Sigmoid colon (tissue), 7 donors: ENCODE data around the gene ANO3. TPM values are rescaled to one million over a fixed set of nuclear protein-coding genes. Genes with fewer than 3 reads are reported as not detected.

Experiments used
- DNase-seq: peaks from one replicate; pipeline ENCODE4 v3.0.0-alpha.2; 2019
- H3K27ac ChIP-seq, 4 donors: fragments of 200-600 bp; sonication (generic); one replicate each; pipeline ENCODE4 v1.5.1; 2016 to 2019; ENCODE audit warnings: mild to moderate bottlenecking in 1 of 4
- H3K27me3 ChIP-seq, 3 donors: fragments of 200-600 bp; sonication (generic); one replicate each; pipeline ENCODE4 v1.5.1; 2019; ENCODE audit warnings: mild to moderate bottlenecking in 1 of 3
- H3K36me3 ChIP-seq, 4 donors: fragments of 200-600 bp; sonication (generic); one replicate each; pipeline ENCODE4 v1.5.1; 2016 to 2019
- H3K4me1 ChIP-seq, 4 donors: fragments of 200-600 bp; sonication (generic); one replicate each; pipeline ENCODE4 v1.5.1; 2017 to 2019
- H3K4me3 ChIP-seq, 4 donors: fragments of 200-600 bp; sonication (generic); one replicate each; pipeline ENCODE4 v1.5.1; 2017 to 2019; ENCODE audit warnings: mild to moderate bottlenecking in 2 of 4, moderate library complexity in 1 of 4
- H3K9me3 ChIP-seq, 4 donors: fragments of 200-600 bp in 3 of 4; sonication (generic) in 3 of 4; one replicate each; pipeline versions ENCODE4 v1.5.1 to v1.6.1; 2013 to 2019
- CTCF ChIP-seq, 4 experiments: fragments of 450-650 bp in 3 of 4; fragments of 200-600 bp in 1 of 4; IDR thresholded peaks; one replicate each; pipeline ENCODE4 v1.5.1; 2016 to 2019; ENCODE audit warnings: antibody characterized with exemption in 4 of 4, mild to moderate bottlenecking in 3 of 4, moderate library complexity in 2 of 4
- EP300 ChIP-seq, 4 donors: sonication (generic); formaldehyde crosslinking; IDR thresholded peaks; one replicate each; pipeline ENCODE4 v1.6.1; 2017; ENCODE audit warnings: antibody characterized with exemption in 4 of 4
- POLR2A ChIP-seq, 2 donors: fragments of 450-650 bp; IDR thresholded peaks; one replicate each; pipeline ENCODE4 v1.6.1; 2016; ENCODE audit warnings: antibody characterized with exemption in 2 of 2, mild to moderate bottlenecking in 2 of 2, moderate library complexity in 2 of 2
- POLR2AphosphoS5 ChIP-seq, 4 donors: sonication (generic); formaldehyde crosslinking; IDR thresholded peaks; one replicate each; pipeline ENCODE4 v1.6.1; 2017; ENCODE audit warnings: antibody characterized with exemption in 4 of 4
- WGBS, 2 donors: extraction: QIAGEN DNeasy Blood & Tissue Kit; methylation state at CpG; one replicate each; pipeline ENCODE4 v1.1.7; 2013; 5-methylcytosine and 5-hydroxymethylcytosine counted together
- intact Hi-C: fragments of 100-400 bp; cut with DNase I; formaldehyde crosslinking; loops from one replicate; pipeline ENCODE4 v1.15.1; 2023
- polyA plus RNA-seq, 3 donors: library from polyadenylated mRNA; stranded (reverse); fragments of 200-250 nt; gene quantifications; one replicate each; pipeline ENCODE4 v1.2.3, GENCODE V29; 2013
- total RNA-seq, 4 donors: library from RNA; depleted of rRNA; stranded (reverse); fragments of >200 nt; gene quantifications; one replicate each; pipeline ENCODE4 v1.1.0, GENCODE V29; 2016
- donor health status: healthy with polysubstance abuse.
- donor health status: Bipolar disorder and iron deficiency.
- donor health status: healthy.

The ANO3 gene
- total and polyA plus RNA-seq, 7 donors: 0.04 to 0.71 (median 0.33) TPM; not detected in 2

GRCh38 chr11:26329206-26329605 lies 2.7 kb upstream of the ANO3 start:
- Histone ChIP-seq H3K27me3 (peaks cover 0 to 3% (median 0%) of the 10 kb centered on the region in 3 donors), H3K36me3 (no peaks in the 10 kb centered on the region), H3K4me1 (peaks cover 0 to 12% (median 10%) of the 10 kb centered on the region in 4 donors), H3K27ac (no peak overlapping the region), H3K9me3 (no peaks in the 10 kb centered on the region), H3K4me3 (no peak overlapping the region)
- TF ChIP-seq POLR2A (IDR thresholded peaks at IDR 0.05): no peak
- no peak for TF ChIP-seq EP300 (IDR thresholded peaks at IDR 0.05)
- TF ChIP-seq POLR2AphosphoS5 (IDR thresholded peaks at IDR 0.05): no peak
- no peak for TF ChIP-seq CTCF (IDR thresholded peaks at IDR 0.05)
- 25 to 54% methylated on average over 2 of the region's 2 CpGs for WGBS, 2 donors
- DNase-seq: no peak
- intact Hi-C loops: no loop called here

- Histone ChIP-seq H3K4me3 (no peak overlapping the region), H3K4me1 (peaks cover 0 to 12% (median 10%) of the 10 kb centered on the region in 4 donors), H3K9me3 (no peaks in the 10 kb centered on the region), H3K36me3 (no peaks in the 10 kb centered on the region), H3K27me3 (peaks cover 0 to 3% (median 0%) of the 10 kb centered on the region in 3 donors), H3K27ac (no peak overlapping the region)
- intact Hi-C loops: no loop called here
- WGBS, 2 donors: 81 to 90% methylated on average over 4 of the region's 4 CpGs
- no peak for DNase-seq
- TF ChIP-seq CTCF (IDR thresholded peaks at IDR 0.05): no peak
- no peak for TF ChIP-seq POLR2AphosphoS5 (IDR thresholded peaks at IDR 0.05)
- TF ChIP-seq EP300 (IDR thresholded peaks at IDR 0.05): no peak
- no peak for TF ChIP-seq POLR2A (IDR thresholded peaks at IDR 0.05)
Measured at GRCh38 chr11:26330262-26330661, 1.7 kb upstream of the ANO3 start.

- H3K4me3 ChIP-seq: peak overlapping the region in 2 of 4 donors; percentile 27 to 31
Measured at GRCh38 chr11:26332572-26332915, 614 bp downstream of the ANO3 start.

GRCh38 chr11:26333906-26334305 lies 2.0 kb downstream of the ANO3 start:
- TF ChIP-seq CTCF (IDR thresholded peaks at IDR 0.05) (no peak), POLR2A (IDR thresholded peaks at IDR 0.05) (no peak), EP300 (IDR thresholded peaks at IDR 0.05) (no peak), POLR2AphosphoS5 (IDR thresholded peaks at IDR 0.05) (no peak)
- intact Hi-C loops: no loop called here
- peaks cover 0 to 6% (median 0%) of the 10 kb centered on the region in 3 donors for H3K27me3 ChIP-seq
- peaks cover 0 to 12% (median 10%) of the 10 kb centered on the region in 4 donors for H3K4me1 ChIP-seq
- H3K36me3 ChIP-seq: no peaks in the 10 kb centered on the region
- 29 to 60% methylated on average over 3 of the region's 3 CpGs for WGBS, 2 donors
- no peaks in the 10 kb centered on the region for H3K9me3 ChIP-seq
- H3K27ac ChIP-seq: no peak overlapping the region
- no peak overlapping the region for H3K4me3 ChIP-seq
- no peak for DNase-seq

More at GRCh38 chr11:26332572-26332915, 614 bp downstream of the ANO3 start:
- intact Hi-C loops: no loop called here
- Histone ChIP-seq H3K4me1 (peaks cover 0 to 12% (median 10%) of the 10 kb centered on the region in 4 donors), H3K27ac (no peak overlapping the region), H3K27me3 (peaks cover 0 to 3% (median 0%) of the 10 kb centered on the region in 3 donors), H3K9me3 (no peaks in the 10 kb centered on the region), H3K36me3 (no peaks in the 10 kb centered on the region)
- TF ChIP-seq CTCF (IDR thresholded peaks at IDR 0.05) (no peak), POLR2A (IDR thresholded peaks at IDR 0.05) (no peak), EP300 (IDR thresholded peaks at IDR 0.05) (no peak), POLR2AphosphoS5 (IDR thresholded peaks at IDR 0.05) (no peak)
- 49% methylated on average over 5 of the region's 5 CpGs for WGBS, 2 donors
- no peak for DNase-seq

- no peak for DNase-seq
- Histone ChIP-seq H3K4me1 (peaks cover 0 to 12% (median 10%) of the 10 kb centered on the region in 4 donors), H3K36me3 (no peaks in the 10 kb centered on the region), H3K27ac (no peak overlapping the region), H3K27me3 (peaks cover 0 to 6% (median 0%) of the 10 kb centered on the region in 3 donors), H3K4me3 (no peak overlapping the region), H3K9me3 (no peaks in the 10 kb centered on the region)
- no peak for TF ChIP-seq CTCF (IDR thresholded peaks at IDR 0.05)
- TF ChIP-seq EP300 (IDR thresholded peaks at IDR 0.05): no peak
- TF ChIP-seq POLR2A (IDR thresholded peaks at IDR 0.05): no peak
- no peak for TF ChIP-seq POLR2AphosphoS5 (IDR thresholded peaks at IDR 0.05)
- intact Hi-C loops: no loop called here
Measured at GRCh38 chr11:26335903-26336302, 4.0 kb downstream of the ANO3 start.
